H4 (cell line): ENCODE measurements around the gene TAB3. TPM values are rescaled to one million over a fixed set of nuclear protein-coding genes. Genes with fewer than 3 reads are reported as not detected.

Source experiments
- DNase-seq: peaks from one replicate; pipeline ENCODE4 v3.0.0-alpha.2; 2015; ENCODE audit warnings: low spot score
- total RNA-seq: library from RNA; depleted of rRNA; stranded (reverse); fragments of >200 nt; shearing (Covaris generic); gene quantifications from 2 replicates; pipeline ENCODE4 v1.2.3, GENCODE V29; 2014; rRNA removed

Gene TAB3, protein sequence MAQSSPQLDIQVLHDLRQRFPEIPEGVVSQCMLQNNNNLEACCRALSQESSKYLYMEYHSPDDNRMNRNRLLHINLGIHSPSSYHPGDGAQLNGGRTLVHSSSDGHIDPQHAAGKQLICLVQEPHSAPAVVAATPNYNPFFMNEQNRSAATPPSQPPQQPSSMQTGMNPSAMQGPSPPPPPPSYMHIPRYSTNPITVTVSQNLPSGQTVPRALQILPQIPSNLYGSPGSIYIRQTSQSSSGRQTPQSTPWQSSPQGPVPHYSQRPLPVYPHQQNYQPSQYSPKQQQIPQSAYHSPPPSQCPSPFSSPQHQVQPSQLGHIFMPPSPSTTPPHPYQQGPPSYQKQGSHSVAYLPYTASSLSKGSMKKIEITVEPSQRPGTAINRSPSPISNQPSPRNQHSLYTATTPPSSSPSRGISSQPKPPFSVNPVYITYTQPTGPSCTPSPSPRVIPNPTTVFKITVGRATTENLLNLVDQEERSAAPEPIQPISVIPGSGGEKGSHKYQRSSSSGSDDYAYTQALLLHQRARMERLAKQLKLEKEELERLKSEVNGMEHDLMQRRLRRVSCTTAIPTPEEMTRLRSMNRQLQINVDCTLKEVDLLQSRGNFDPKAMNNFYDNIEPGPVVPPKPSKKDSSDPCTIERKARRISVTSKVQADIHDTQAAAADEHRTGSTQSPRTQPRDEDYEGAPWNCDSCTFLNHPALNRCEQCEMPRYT
- total RNA-seq: 10.8 and 11.0 TPM in 2 replicates

DNA sequence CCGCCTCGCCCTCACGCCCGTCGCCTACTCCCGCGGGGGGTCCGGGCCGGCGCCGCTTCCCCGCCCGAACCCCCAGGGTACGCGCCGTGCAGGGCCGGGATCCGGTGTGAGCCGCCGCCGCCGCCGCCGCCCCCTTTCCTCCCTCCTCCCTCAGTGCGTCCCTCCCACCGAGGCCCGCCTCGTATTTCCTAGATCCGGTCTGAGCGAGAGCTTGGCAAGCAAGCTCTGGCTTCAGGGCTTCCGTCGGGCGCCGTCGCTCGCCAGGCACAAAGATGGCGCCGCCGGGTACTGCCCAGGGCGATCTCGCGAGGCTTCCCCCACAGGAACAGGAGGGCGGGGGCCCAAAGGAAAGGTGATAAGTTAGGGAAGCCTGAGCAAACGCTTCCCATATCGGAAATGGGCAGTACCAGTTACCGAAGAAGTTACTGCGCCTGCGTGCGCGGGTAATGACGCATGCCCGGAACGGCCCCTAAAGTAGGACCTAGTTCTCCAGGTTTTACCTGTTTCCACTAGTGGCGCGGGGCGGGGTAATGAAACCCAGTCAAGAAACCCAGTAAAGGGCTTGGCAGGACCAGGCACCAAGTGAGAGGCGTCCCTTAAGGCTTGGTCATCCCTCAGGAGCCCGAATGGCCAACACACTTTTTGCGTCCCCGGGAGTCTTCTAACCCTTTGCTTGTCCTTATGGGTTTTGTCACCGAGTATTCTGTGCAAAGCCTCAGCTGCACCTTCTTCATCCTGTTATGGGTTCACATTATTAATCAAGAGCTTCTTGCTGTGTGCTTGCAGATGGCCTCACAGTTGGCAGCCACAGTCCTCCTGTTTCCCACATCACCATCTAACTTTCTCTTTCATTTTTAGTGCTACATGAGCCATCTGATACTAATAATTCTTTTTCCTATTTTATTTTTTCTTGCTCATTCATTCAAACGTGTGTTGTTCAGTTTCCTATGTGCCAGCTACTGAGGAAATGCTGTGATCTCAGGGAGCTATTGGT lies at the start of gene TAB3:
Gene TAB3 (minus strand): TSS at position 108 of the 994 bp plus-strand sequence. CDS start 29,666 bp downstream, outside the sequence.
- peak; percentile 97 for DNase-seq

DNA sequence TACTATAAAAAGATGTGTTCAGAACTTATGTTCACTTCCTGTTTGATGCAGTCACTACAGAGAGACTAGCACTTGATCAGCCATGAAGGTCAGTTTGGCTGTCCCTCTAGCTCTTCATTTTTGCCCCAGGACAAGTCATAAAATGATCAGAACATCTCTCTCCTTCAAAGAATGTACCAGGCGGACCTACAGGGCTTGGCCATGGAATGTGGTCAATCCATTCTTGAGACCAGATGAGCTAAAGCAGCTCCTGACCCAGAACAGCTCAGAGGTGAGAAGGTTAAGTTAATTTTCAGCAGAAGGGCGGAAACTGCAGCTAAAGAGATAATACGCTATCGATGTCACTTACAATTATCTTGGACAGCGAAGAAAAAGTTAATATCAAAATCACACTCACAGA lies 49.2 kb upstream of the TAB3 start:
- DNase-seq: no peak

DNA sequence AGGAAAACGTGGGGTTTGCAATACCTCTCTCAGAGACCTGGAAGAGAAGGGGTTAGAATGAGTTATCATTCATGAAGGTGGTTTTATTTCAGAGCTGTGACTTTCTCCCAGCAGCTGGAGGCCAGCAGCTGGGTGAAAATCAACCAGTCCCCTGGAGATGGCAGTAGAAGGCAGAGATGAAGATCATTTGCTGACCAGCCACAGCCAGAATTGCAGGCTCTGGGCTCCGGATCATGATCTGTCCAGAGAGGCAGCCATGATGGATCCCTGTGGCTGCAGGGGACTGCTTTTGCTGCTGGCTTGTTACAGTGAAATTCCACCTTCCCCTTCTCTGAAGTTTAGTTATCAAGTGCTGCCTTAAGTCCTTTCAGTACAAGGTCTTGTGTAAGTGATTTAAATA lies 46.9 kb upstream of the TAB3 start:
- DNase-seq: peak; percentile 18

DNA sequence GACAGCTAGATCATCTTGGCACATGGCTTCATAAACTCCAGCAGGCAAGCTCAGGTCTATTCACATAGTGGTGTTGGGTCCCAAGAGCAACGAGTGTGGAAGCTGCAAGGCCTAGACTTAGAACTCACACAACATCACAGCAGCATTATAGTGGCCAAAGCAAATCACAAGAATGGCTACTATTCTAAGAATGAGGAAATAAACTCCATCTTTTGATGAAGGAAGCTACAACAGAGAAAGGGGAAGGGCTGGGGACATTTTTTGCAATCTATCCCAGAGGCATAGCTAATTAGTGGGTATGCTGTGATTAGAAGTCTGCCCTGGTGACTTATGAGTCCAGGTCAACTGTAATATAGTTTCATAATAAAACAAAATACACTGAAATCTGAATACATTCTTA lies 42.9 kb upstream of the TAB3 start:
- DNase-seq: no peak

DNA sequence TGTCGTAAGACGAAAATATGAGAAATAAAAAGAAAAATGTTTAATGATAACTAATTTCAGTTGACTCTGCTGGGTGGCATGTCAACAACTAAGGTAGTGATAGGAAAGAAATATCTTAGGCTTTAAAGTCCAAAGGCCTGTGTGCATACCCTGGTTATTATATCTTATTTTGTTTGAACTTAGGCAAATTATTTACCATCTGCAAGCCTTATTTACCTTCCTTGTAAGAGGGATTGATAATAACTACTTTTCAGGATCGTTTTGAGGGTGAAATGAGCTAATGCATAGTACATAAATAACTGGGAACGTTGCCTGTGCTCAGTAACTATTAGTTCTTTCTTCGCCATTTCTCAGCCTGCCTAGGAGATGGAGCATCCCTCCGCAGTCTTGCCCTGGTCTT lies 41.6 kb upstream of the TAB3 start:
- DNase-seq: no peak

DNA sequence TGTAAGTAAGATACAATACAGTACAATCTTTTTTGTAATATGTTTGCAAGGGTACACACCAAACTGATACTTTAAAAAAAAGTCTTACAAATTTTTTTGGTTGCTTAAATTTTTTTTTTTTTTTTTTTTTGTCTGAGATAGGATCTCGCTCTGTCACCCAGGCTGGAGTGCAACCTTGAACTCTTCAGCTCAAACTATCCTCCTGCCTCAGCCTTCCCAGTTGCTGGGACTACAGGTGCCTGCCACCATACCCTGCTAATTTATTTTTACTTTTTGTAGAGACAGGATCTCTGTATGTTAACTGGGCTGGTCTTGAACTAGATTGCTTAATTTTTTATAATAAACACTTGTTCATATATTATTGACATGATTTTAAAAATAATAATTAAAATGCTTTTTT lies 41.1 kb upstream of the TAB3 start:
- DNase-seq: no peak

DNA sequence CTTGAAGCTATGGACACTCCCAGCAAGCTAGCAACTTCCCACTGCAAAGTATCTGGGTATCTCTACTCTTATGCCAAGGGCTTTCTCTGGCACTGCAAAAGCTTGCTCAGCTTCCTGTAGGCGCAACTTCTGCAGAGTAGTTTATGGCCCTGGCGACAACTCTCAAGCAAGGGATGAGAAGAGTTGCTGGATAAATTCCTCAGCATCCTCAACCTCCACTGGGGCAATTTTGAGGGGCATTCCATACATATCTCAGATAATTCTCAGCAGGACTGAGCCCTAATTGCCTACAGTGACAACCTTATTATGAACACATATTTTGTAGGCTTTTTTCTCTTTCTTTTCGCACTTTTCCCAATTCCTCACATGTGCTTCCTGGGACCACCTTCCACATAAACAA lies 31.2 kb upstream of the TAB3 start:
- no peak for DNase-seq

DNA sequence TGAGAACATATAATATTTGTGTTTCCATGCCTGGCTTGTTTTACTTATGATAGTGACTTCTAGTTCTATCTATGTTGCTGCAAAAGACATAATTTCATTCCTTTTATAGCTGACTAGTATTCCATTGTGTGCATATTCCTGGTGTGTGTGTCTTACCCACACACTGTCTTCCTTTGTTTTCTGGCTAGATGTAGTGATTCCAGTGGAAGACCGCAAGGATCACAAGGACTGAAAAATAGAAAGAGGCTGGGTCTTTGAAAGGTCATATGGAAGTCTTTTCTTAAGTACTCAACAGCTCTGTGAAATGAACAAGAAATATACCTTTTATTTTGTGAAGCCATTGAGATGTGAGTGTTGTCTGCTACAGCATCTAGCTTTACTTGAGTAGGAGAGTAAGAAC lies 29.4 kb upstream of the TAB3 start:
- DNase-seq: no peak

DNA sequence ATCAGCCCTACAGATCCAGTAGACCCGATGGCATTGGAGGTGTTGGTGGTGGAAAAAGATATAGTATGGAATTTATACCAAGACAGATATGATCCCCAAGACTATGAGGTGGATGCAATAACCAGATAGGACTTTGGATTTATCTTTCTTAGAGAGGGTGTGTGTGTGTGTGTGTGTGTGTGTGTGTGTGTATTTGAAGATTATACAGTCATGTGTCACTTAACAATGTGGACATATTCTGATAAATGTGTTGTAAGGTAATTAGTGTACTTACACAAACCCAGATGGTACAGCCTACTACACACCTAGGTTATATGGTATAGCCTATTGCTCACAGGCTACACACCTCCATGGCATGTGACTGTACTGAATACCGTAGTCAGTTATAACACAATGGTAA lies 24.4 kb upstream of the TAB3 start:
- no peak for DNase-seq

DNA sequence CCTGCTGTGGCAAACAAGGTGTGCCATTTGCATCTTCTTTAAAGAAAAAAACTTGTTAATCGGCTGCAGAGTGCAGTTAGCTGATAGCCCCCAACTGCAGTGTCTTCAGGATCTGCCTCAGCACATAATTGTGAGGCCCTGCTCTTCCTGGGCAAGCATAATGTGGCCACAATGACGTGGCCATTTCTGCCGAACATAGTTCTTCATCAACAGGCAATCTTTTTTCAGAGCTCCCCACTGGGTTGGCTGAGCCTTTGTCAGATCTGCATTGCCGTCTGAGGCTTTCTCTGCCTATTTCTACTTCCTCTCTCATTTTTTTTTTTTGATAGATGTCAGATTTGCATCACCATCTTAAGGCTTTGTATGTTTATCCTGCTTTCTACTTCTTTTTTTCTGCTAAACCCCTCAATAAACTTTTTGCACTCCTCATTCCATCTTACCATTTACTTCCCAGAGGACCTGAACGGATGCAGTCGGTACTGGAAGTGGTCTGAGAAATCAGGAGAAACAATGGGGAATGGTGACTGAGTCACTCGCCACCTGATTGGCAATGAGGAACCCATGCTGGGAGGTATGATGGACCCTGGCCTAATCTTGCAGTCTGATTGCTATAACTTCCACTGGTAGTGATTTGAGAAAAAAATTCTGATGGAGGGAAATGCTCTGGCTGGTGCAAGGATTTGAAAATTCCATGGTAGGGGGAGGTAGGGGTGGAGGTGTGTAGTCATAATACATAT lies 21.2 kb upstream of the TAB3 start:
- peak; percentile 25 for DNase-seq

DNA sequence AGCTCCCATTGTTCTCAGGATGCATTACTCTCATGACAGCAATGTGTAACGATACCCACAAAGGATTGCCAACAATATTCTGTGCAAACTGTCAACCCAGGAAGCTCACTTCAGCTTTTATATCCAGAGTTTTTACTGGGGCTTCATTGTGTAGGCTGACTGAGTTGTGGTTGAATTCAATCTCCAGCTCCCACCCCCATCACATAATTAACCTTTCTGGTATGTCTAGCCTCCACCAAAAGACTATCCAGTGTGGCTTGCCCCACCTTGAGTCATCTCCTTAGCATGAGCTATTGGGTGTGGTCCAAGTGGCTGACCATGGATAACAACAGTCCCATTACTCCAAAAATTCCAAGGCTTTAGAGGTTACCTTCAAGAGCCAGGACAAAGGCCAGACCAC lies 17.7 kb upstream of the TAB3 start:
- DNase-seq: no peak

DNA sequence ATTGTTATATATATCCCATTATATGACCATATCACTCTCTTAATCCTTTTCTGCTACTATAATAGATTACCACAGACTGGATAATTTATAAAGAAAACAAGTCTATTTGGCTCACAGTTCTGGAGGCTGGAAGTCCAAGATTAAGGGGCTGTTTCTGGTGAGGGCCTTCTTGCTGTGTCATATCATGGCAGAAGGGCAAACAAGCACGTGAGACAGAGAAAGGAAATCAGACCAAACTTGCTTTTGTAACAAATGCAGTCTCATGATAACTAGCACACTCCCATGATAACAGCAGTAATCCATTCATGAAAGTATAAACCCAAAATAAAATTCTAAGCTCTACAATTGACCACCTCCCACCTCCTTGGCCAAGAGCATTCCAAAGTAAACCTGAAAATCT lies 16.3 kb upstream of the TAB3 start:
- DNase-seq: no peak

DNA sequence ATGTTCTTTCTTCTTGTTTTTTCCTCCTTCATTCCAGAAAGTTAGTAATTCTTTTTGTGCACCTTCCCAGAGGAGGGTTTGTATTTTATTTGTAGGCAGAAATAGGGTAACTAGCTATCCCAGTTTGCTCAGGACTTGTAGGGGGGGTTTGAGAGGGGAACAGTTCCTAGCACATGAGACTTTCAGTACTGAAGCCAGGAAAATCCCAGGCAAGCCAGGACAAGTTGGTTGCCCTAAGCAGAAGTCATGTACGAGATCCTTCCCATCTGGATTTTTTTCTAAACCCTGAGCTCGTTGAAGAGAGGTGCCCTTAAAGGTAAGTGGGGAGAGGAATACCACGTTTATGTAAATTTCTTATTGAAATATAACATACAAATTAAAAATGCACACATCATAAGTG lies 15.6 kb upstream of the TAB3 start:
- no peak for DNase-seq

DNA sequence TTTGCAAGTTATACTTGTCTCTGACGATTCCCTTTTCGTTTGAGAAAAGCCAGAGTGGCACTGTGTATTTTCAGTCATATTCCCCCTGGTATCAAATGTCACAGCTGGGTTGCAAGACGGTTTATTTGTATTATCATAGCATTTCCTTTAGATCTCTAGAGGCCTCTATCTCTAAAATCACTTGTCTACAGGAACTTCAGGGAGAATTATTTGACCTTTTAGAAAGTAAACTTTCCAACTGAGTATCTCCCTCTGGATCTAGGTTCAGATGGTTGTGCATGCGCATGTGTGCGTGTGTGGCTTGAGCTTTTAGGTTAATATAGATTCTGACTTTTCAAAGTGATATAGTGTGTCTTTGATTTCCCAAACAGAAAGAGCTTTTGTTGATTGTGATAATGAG lies 15.1 kb upstream of the TAB3 start:
- DNase-seq: no peak

DNA sequence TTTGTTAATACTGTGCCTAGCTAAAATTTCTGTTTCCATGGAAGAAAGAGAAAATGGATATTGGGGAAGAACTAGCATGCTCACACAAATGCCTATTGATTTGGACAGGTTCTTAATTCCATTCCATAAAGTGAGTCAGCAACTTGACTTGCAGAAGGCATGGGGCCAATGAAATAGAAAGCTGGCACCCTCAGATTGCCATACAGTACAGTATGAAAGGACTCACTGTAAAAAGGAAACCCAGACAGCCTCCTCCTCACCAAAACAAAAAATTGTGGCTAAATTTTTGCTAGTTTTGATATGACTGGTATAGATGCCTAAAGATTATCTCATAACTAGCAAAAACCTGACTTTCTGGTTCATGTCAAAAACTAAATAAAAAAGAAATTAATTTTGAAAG lies 11.2 kb upstream of the TAB3 start:
- DNase-seq: no peak

DNA sequence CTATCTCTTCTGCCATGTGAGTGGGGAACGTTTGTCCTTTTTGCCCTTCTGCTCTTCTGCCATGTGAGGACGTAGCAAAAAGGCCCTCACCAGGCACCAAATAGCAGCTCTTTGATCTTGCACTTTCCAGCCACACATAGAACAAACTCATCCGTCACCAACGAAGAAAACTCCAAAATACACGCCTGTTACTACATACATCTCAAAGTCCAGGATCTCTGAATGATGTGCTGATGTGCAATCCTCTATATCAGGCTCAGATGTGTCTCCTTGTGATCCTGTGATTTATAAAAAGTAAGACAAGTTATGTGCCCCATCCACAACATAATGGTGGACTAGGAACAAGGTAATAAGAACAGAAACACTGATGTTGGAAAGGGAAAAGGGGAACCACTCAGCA lies 9.8 kb upstream of the TAB3 start:
- DNase-seq: no peak

DNA sequence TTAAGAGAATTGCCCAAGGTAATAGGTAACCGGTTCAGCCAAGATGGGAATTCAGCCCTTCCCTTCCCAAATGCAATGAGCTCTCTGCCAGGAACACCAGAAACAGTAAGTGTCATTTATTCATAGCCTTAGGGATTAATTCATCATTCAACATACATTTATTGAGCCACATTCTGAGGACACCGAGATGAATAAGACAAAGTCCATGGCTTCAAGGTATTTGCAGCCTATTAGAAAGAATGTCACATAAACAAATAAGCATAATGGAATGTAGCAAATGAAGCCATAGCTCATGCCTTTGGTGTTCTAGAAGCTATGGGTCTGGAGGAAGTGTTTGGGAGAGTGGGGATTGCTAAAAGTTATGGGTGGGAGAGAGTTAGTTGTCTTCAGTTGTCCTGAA lies 6.3 kb upstream of the TAB3 start:
- DNase-seq: no peak

DNA sequence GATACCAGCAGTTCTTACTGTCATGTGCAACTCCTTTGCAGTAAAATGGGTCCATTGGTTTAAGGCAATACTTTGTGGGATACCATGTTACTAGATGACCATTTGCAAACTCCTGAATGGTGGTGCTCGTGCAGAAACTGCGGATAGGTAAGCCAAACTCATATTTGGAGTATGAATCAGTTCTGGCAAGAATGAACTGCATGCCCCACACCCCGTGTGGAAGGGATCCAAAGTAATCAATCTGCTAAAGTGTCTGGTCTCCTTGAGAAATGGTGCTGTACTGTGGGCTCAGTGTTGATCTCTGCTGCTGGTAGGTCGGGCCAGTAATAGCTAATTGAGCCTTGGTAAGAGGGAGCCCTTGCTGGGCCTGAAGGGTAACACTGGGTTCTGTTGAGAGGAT lies 4.2 kb upstream of the TAB3 start:
- no peak for DNase-seq

DNA sequence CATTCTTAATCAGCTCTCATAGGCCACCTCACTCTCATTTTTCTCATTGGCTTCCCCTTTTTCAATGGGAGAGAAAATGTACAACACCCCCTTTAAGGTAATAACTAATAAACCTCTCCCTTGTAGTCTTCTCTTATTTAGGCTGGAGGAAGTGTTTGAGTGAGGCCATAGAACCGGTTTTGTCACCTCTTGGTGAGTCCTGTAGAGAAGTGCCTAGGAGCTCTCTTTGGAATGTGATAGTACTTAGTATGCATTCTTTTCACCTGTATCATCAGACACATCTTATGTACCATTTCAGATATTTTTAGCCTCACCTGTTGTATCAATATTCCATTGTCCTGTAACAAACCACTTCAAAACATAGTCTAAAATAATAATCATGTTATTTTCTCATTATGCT lies 3.5 kb upstream of the TAB3 start:
- no peak for DNase-seq

DNA sequence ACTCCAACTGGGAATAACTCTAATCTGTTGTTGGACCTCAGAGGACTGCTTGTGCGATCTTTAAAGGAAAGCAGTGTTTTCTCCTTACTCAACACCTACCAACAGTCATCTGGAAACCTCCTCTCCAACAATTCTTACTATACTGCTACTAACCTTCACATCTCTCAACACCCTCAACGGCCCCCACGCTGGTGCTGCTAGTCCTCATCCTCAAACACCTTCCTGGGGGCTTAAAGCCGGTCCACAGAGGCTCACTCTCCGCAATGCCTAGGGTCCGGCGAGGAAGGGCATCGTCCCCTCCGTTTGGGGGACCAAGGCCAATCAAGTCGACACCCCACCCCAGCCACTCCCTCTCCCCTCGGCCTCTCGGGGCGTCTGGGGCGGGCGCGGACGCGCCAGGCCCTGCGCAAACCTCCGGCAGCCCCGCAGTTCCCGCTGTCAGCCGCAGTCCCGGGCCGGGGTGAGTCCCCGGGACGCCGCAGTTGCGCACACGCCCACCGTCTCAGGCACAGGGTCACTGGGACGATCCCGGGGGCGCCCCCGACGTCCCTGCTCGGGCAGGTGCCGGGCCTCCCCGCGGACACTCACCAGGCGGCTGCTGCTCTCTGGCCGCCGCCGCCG lies 418 bp downstream of the TAB3 start:
- no peak for DNase-seq

DNA sequence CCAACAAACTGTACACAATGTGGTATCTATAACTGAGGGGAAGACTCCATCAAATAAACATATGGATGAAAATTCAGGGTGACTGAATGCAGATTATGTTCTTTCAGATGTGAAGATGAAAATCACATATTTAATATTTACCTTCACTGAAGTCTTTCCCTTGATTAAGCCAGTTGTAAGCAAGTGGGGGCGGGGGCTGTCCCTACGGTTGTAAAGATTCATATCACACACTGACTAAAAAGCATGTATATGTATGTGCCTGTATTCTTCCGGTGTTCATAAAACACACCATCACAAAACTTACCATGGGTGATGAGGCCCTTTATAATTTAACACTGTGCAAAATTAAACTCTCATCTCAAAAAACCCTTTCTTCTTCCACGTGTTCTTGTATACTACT lies 1.3 kb downstream of the TAB3 start:
- DNase-seq: no peak
